Measurements from ENCODE around the gene GATA6. TPM values are rescaled to one million over a fixed set of nuclear protein-coding genes. Genes with fewer than 3 reads are reported as not detected.
A peak's percentile ranks its signal among the peaks of the same experiment; 100 is the strongest.

Gene GATA6
- total RNA-seq, 4 donors from 2014 or later = 0.34 to 1.2 (median 0.86) TPM

- intact Hi-C loops (cut with DNase I; ENCODE audit: low total_unique reads) (no loop called here), in situ Hi-C loops (cut with MboI; ENCODE audit: low sequenced_read_pairs in 4 of 4) (loop anchor here in 1 of 4 donors (10.0 kb wide), 1 partner anchor 63 kb away; no protein-coding TSS in a partner anchor)
- no peak for DNase-seq
- H3K36me3 ChIP-seq = no peaks in the 10 kb centered on the region
- H3K27me3 ChIP-seq = no peaks in the 10 kb centered on the region
- no peaks in the 10 kb centered on the region for H3K9me3 ChIP-seq
- no peaks in the 10 kb centered on the region for H3K4me1 ChIP-seq
- H3K4me3 ChIP-seq = no peak overlapping the region
- TF ChIP-seq POLR2A (IDR thresholded peaks at IDR 0.05) = no peak
- TF ChIP-seq, protein P1, sequence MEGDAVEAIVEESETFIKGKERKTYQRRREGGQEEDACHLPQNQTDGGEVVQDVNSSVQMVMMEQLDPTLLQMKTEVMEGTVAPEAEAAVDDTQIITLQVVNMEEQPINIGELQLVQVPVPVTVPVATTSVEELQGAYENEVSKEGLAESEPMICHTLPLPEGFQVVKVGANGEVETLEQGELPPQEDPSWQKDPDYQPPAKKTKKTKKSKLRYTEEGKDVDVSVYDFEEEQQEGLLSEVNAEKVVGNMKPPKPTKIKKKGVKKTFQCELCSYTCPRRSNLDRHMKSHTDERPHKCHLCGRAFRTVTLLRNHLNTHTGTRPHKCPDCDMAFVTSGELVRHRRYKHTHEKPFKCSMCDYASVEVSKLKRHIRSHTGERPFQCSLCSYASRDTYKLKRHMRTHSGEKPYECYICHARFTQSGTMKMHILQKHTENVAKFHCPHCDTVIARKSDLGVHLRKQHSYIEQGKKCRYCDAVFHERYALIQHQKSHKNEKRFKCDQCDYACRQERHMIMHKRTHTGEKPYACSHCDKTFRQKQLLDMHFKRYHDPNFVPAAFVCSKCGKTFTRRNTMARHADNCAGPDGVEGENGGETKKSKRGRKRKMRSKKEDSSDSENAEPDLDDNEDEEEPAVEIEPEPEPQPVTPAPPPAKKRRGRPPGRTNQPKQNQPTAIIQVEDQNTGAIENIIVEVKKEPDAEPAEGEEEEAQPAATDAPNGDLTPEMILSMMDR (IDR thresholded peaks at IDR 0.05 in 4 of 5, conservative IDR thresholded peaks at IDR 0.05 in 1 of 5) = no peak
- no peak for ATAC-seq
- H3K27ac ChIP-seq = no peak overlapping the region
Measured at GRCh38 chr18:22211657-22212056, 42.3 kb downstream of the GATA6 start.

DNA sequence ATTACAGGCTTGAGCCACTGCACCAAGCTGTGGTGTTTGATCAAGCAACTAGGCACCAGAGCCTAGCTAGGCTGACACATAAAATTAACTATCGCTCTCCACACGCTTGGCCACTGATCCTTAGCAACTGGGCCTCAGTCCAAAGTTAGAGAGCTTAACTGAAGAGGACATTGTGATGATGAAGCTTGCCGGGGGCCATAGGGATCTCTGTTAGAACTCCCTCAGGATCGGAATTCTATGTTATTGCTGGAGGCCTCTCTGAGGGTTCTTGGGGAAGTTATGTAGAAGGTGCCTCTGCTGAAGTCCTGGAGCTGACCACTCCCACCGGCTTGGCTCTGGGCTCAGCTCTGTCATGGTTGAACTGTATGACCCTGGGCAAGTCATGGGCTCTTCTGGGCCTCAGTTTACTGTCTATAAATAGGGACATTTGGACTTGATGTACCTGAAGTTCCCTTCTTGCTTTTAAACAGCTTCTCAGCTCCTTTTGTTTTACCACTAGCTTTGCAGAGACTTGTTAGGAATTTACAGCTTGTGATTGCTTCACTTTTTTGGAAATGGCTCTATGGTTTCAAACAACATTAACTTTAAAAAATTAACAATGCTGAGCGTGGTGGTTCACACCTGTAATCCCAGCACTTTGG lies 44.1 kb downstream of the GATA6 start:
- Histone ChIP-seq H3K36me3 (no peaks in the 10 kb centered on the region), H3K4me3 (no peak overlapping the region), H3K9me3 (no peaks in the 10 kb centered on the region), H3K4me1 (no peaks in the 10 kb centered on the region), H3K27ac (no peak overlapping the region), H3K27me3 (no peaks in the 10 kb centered on the region)
- intact Hi-C loops (cut with DNase I; ENCODE audit: low total_unique reads) (no loop called here), in situ Hi-C loops (cut with MboI; ENCODE audit: low sequenced_read_pairs in 4 of 4) (loop anchor here in 1 of 4 donors (10.0 kb wide), 1 partner anchor 61 kb away; no protein-coding TSS in a partner anchor)
- no peak for ATAC-seq
- TF ChIP-seq POLR2A (IDR thresholded peaks at IDR 0.05) = no peak
- TF ChIP-seq, protein P1 (IDR thresholded peaks at IDR 0.05 in 4 of 5, conservative IDR thresholded peaks at IDR 0.05 in 1 of 5) = no peak
- DNase-seq = no peak

- ATAC-seq (peak in 1 of 2 donors; percentile 39), DNase-seq (no peak)
- no peak overlapping the region for H3K4me3 ChIP-seq
- in situ Hi-C loops (cut with MboI; ENCODE audit: low sequenced_read_pairs in 4 of 4) = loop anchor here in 1 of 4 donors (10.0 kb wide), 1 partner anchor 60 kb away; no protein-coding TSS in a partner anchor
- no peaks in the 10 kb centered on the region for H3K9me3 ChIP-seq
- no peaks in the 10 kb centered on the region for H3K4me1 ChIP-seq
- H3K27ac ChIP-seq = no peak overlapping the region
- TF ChIP-seq, protein P1 (IDR thresholded peaks at IDR 0.05 in 4 of 5, conservative IDR thresholded peaks at IDR 0.05 in 1 of 5) = no peak
- TF ChIP-seq POLR2A (IDR thresholded peaks at IDR 0.05) = no peak
- H3K36me3 ChIP-seq = no peaks in the 10 kb centered on the region
- H3K27me3 ChIP-seq = no peaks in the 10 kb centered on the region
- intact Hi-C loops (cut with DNase I; ENCODE audit: low total_unique reads) = no loop called here
Measured at GRCh38 chr18:22214731-22215528, 45.5 kb downstream of the GATA6 start.

DNA sequence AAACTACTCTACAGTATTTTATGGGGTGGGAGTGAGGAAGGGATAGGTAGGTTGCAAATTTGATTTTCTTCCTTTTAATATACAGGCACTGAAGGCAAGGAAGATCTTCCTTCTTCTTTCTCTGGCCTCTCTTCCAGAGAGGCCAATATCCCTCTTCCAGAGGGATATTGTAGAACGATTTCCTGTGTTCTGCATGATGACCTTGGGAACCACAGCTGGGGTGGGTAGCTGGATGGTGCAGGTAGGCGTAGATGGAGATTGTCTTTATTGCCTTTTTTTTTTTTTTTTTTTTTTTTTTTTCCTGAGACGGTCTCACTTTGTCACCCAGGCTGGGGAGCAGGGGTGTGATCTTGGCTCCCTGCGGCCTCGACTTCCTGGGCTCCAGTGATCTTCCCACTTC lies 49.4 kb downstream of the GATA6 start:
- H3K27me3 ChIP-seq = no peaks in the 10 kb centered on the region
- intact Hi-C loops (cut with DNase I; ENCODE audit: low total_unique reads) = no loop called here
- no peaks in the 10 kb centered on the region for H3K4me1 ChIP-seq
- no peaks in the 10 kb centered on the region for H3K36me3 ChIP-seq
- H3K9me3 ChIP-seq = no peaks in the 10 kb centered on the region
- TF ChIP-seq, protein P1 (IDR thresholded peaks at IDR 0.05 in 4 of 5, conservative IDR thresholded peaks at IDR 0.05 in 1 of 5) = no peak
- no peak for TF ChIP-seq POLR2A (IDR thresholded peaks at IDR 0.05)
- H3K27ac ChIP-seq = no peak overlapping the region
- no peak overlapping the region for H3K4me3 ChIP-seq
- no peak for DNase-seq
- no peak for ATAC-seq
- in situ Hi-C loops (cut with MboI; ENCODE audit: low sequenced_read_pairs in 4 of 4) = loop anchor here in 1 of 4 donors (10.0 kb wide), 1 partner anchor 56 kb away; no protein-coding TSS in a partner anchor
